ENCODE measurements around the gene KCTD14. TPM values are rescaled to one million over a fixed set of nuclear protein-coding genes. Genes with fewer than 3 reads are reported as not detected.

Gene KCTD14
- total and polyA plus RNA-seq, 2 of the 8 experiments (the other 6 are each of a cell fraction or from before 2014, with no cell fraction given) = 21.6 to 24.9 TPM

GRCh38 chr11:78011301-78011700 is 11.8 kb downstream of the KCTD14 start:
- H3K4me1 ChIP-seq (replicated peaks in 1 of 4; ENCODE audit: control insufficient read depth in 3 of 4, insufficient read depth in 4 of 4, low read length in 3 of 4) = no peaks in the 10 kb centered on the region
- H3K4me2 ChIP-seq (ENCODE audit: insufficient read depth in 1 of 2, low read depth in 2 of 2, low read length in 2 of 2) = no peak overlapping the region
- no peak overlapping the region for H3K4me3 ChIP-seq (ENCODE audit: extremely low read depth in 1 of 4, insufficient read depth in 2 of 4, low read depth in 3 of 4, low read length in 4 of 4)
- ChIA-PET CTCF (ENCODE audit: partially characterized antibody) (interaction anchor here (1.1 kb wide), 1 partner anchor 23 kb away, joined by 3 read pairs; no protein-coding TSS in a partner anchor), POLR2A (ENCODE audit: partially characterized antibody) (interaction anchor here (0.6 kb wide), 1 partner anchor 47 kb away, joined by 3 read pairs; no protein-coding TSS in a partner anchor)
- H4K91ac ChIP-seq (replicated peaks; ENCODE audit: insufficient read length, low read length) = no peak overlapping the region
- H2BK12ac ChIP-seq (ENCODE audit: low read depth, low read length) = no peak overlapping the region
- H3K56ac ChIP-seq (replicated peaks; ENCODE audit: insufficient read length, low read depth, low read length) = no peak overlapping the region
- WGBS, 2 experiments (ENCODE audit: extremely low coverage in 1 of 2, insufficient coverage in 1 of 2, insufficient read length in 1 of 2, insufficient replicate concordance in 2 of 2, low coverage in 1 of 2, low lambda C conversion rate in 2 of 2, missing lambda C conversion rate in 1 of 2) = 78% methylated on average over 2 of the region's 2 CpGs; no CpG with 5 or more reads in 1 of the 2 experiments
- no peaks in the 10 kb centered on the region for H3K23me2 ChIP-seq (ENCODE audit: low read depth, low read length)
- H2BK5ac ChIP-seq (ENCODE audit: low read depth, low read length) = no peak overlapping the region
- no peaks in the 10 kb centered on the region for H3K9me3 ChIP-seq (ENCODE audit: insufficient read depth in 2 of 2, low read depth in 1 of 2, low read length in 1 of 2)
- H3K9ac ChIP-seq (replicated peaks in 1 of 4; ENCODE audit: extremely low read depth in 1 of 4, low read depth in 3 of 4, low read length in 3 of 4) = no peak overlapping the region
- no peak for FAIRE-seq
- no peaks in the 10 kb centered on the region for H3K79me2 ChIP-seq (ENCODE audit: control insufficient read depth in 1 of 2, insufficient read depth in 2 of 2, low read length in 2 of 2)
- no peak overlapping the region for H3K18ac ChIP-seq (ENCODE audit: extremely low read depth, low read length)
- no peaks in the 10 kb centered on the region for H3K27me3 ChIP-seq (replicated peaks in 1 of 4; ENCODE audit: control insufficient read depth in 3 of 4, extremely low read depth in 1 of 4, insufficient read depth in 3 of 4, low read length in 3 of 4)
- peaks cover 0 to 7% (median 4%) of the 10 kb centered on the region in 4 experiments; a peak in 5 of 8 replicates for H3K36me3 ChIP-seq (ENCODE audit: control insufficient read depth in 2 of 4, insufficient read depth in 4 of 4, low read length in 3 of 4)
- no peak overlapping the region for H3K4ac ChIP-seq (replicated peaks; ENCODE audit: insufficient read length, low read depth, low read length)
- H3K27ac ChIP-seq (ENCODE audit: low read depth, low read length) = no peak overlapping the region
- no peak for DNase-seq (ENCODE audit: low read depth in 1 of 2, low spot score in 2 of 2)
- H3K14ac ChIP-seq (ENCODE audit: insufficient read length) = no peak overlapping the region
- H2AFZ ChIP-seq (ENCODE audit: low read length) = no peak overlapping the region
- H4K20me1 ChIP-seq (replicated peaks in 1 of 2; ENCODE audit: control insufficient read depth in 1 of 2, insufficient read depth in 2 of 2, low read length in 2 of 2) = no peaks in the 10 kb centered on the region
- no peaks in the 10 kb centered on the region for H3K79me1 ChIP-seq (ENCODE audit: low read depth, low read length)
- H2AK5ac ChIP-seq (ENCODE audit: low read depth, low read length) = no peak overlapping the region
- no peak overlapping the region for H3K23ac ChIP-seq (ENCODE audit: insufficient read length)
- H2BK20ac ChIP-seq (ENCODE audit: low read length) = no peak overlapping the region
- no peak overlapping the region for H2BK15ac ChIP-seq (ENCODE audit: low read length)
- H4K8ac ChIP-seq (ENCODE audit: extremely low read depth, insufficient read depth, low read length) = no peak overlapping the region
- no peak overlapping the region for H2BK120ac ChIP-seq (replicated peaks; ENCODE audit: low read depth, low read length)
- no peak overlapping the region for H4K5ac ChIP-seq (ENCODE audit: insufficient read length, low read depth, low read length)
- TF ChIP-seq KDM5A (IDR thresholded peaks at IDR 0.05; ENCODE audit: low read length) (no peak), E2F6 (IDR thresholded peaks at IDR 0.05) (no peak), SAP30 (IDR thresholded peaks at IDR 0.05; ENCODE audit: insufficient read depth, insufficient replicate concordance, low read length) (no peak), NANOG (IDR thresholded peaks at IDR 0.05; ENCODE audit: insufficient read depth, low read depth, low read length, poor library complexity, severe bottlenecking) (no peak), RXRA (IDR thresholded peaks at IDR 0.05; ENCODE audit: insufficient read depth, low read depth, low read length) (no peak), SP1 (IDR thresholded peaks at IDR 0.05; ENCODE audit: low read depth, low read length) (no peak), KDM4A (IDR thresholded peaks at IDR 0.05; ENCODE audit: low read depth, low read length, severe bottlenecking) (no peak), GTF2F1 (IDR thresholded peaks at IDR 0.05; ENCODE audit: borderline replicate concordance, low read depth, low read length) (no peak), KDM1A (IDR thresholded peaks at IDR 0.05; ENCODE audit: borderline replicate concordance, low read length) (no peak), RAD21 (IDR thresholded peaks at IDR 0.05 in 1 of 2, conservative IDR thresholded peaks at IDR 0.05 in 1 of 2; ENCODE audit: low read depth in 2 of 2, low read length in 2 of 2) (no peak), GABPA (IDR thresholded peaks at IDR 0.05; ENCODE audit: borderline replicate concordance, insufficient read depth, low read length) (no peak), MAFK (IDR thresholded peaks at IDR 0.05; ENCODE audit: low read depth, low read length) (no peak), BCL11A (IDR thresholded peaks at IDR 0.05; ENCODE audit: low read depth in 2 of 2, low read length in 2 of 2) (no peak)
